ENCODE measurements around the gene CTIF. TPM values are rescaled to one million over a fixed set of nuclear protein-coding genes. Genes with fewer than 3 reads are reported as not detected.

The CTIF gene
- total RNA-seq, 1 donor from 2014 or later = 24.9 TPM

GRCh38 chr18:48783616-48784520, 245.0 kb downstream of the CTIF start:
- no peak for DNase-seq (ENCODE audit: low read depth)

- no peak for DNase-seq (ENCODE audit: low read depth)
These were observed 245.8 kb downstream of the CTIF start for GRCh38 chr18:48784656-48785055.

DNA sequence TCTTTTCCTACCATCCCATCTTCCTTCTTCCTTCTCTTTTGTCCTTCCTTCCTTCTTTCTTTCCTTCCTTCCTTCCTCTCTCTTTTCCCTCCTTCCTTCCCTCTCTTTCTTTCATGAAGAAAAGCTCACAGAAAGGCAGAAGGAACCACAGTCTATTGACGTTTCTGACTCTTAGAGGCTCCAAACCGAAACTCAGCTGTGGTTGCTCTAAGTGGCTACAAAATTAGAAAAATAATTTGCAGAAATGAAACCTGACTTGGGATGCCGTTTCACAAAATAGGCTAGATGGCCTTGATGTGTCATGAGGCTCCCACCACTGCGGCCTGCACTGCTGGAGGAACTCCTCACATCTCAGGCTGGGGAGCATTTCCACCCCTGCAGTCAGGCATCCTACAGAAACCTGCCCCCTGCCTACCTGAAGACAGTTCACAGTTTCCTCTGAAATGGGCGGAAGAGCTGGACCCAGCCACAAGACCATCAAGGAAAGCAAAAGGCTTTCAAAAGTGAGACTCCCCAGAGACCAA, 246.3 kb downstream of the CTIF start:
- no peak for DNase-seq (ENCODE audit: low read depth)

- no peak for DNase-seq (ENCODE audit: low read depth)
These were observed 247.1 kb downstream of the CTIF start for GRCh38 chr18:48785736-48786454.

GRCh38 chr18:48786455-48787202, 247.8 kb downstream of the CTIF start:
- DNase-seq (ENCODE audit: low read depth) = peak; percentile 74

GRCh38 chr18:48787203-48788151, 248.6 kb downstream of the CTIF start:
- no peak for DNase-seq (ENCODE audit: low read depth)

- DNase-seq (ENCODE audit: low read depth) = no peak
These were observed 249.5 kb downstream of the CTIF start for GRCh38 chr18:48788373-48788772.

DNA sequence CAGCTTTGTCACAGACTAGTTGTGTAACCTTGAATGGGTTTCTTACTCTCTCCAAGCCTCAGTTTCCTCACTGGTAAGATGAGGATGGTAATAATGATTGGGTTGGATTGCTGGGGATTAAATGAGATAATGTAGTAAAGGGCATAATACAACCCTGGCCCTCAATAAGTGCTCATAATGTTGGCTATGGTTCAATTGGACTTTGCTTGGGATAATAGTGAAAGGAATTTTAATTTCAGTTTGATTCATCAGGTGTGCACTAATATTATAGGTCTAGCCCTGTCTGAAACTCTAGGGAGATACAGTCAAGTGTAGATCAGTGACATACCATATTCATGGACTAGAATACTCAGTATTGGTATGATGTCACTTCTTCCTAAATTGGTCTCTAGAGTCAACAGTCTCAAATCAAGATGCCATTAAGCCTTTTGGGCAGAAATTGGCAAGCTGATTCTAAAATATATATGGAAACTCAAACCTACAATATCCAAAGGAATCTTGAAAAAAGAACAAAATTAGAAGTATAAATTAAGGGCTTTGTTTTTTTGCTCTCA, 250.5 kb downstream of the CTIF start:
- DNase-seq (ENCODE audit: low read depth) = no peak

DNA sequence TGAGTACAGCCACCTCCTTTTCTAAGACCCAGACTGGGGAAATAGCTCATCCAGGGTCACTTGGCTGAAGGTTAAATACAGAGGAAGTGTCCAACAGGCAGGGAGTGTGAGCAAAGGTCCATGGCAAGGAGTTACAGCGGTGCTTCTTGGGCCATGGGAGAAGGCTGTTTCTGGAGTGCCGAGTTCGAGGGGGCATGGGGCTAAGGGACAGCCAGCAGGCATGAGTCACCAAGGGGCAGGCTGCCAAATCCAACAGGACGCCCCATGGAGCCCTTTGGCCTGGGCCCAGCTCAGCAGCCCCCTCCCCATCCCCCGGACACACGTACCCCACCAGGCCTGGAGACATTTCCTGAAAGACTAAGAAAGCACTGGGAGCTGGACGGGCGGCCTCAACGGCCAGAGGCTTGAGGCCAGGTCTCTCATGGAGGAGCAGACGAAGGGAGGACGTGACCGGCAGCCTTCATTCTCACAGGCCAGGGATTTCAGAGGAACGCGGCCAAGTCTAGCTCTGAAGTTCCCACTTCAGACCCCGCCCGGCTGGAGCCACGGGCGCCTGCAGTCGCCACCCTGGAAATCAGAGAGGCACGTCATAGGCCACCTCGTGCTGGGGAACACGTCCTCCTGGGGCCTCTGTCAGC, 251.5 kb downstream of the CTIF start:
- no peak for DNase-seq (ENCODE audit: low read depth)

- no peak for DNase-seq (ENCODE audit: low read depth)
These were observed 252.2 kb downstream of the CTIF start for GRCh38 chr18:48790869-48791635.

DNA sequence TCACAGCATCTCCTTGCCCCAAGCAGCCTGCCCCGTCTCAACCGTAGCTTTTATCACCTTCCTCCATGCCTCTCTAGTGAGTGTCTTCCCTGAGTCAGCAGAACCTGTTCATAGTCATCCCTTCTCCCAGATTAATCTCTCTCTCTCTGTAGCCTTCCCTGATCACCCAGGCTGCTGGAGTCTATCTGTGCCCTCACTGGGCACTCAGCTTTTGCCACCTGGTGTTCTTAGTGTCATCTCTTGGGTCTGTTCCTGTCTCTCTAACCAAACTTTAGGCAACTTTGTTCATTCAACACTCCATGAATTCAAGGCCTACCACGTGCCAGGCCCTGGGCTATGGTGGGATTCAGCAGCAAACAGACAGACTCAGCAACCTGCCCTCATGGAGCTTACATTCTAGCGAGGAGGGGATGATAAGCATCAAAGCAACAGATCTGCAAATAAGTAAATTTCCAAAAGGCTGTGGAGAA, 252.8 kb downstream of the CTIF start:
- no peak for DNase-seq (ENCODE audit: low read depth)

- no peak for DNase-seq (ENCODE audit: low read depth)
These were observed 253.3 kb downstream of the CTIF start for GRCh38 chr18:48792141-48792540.

DNA sequence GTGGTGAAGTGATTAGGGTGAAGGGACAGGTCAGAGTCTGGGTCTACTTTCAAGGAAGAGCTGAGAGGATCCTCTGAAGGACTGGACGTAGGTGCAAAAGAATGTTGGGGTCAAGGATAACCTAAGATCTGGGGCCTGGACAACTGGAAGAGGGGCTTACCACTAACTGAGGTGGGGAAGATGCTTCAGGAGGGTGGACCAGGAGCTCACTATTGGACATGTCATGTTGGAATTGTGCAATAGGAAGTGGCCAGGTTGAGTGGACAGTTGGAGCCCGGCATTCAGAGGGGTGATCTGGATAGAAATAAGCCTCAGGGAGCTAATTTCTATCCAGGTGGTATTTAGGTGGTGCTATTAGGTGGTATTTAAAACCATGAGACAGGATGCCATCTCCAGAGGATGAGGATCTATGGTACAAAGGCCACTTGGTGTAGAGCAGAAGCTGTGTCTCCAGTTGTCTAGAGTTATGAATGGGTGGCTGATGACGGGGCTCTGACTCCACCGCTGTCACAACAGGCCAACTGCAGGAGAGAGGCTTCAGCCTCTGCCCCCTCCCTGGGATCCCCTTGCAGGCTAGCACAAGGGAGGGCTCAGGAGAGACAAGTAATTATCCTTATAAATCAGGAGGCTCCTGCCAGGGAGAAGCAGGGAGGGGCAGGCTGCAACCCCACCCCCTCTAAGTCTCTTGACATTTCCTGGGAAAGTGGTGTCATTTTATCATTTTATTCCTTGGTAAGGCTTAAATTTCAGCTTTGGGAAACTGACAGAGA, 254.0 kb downstream of the CTIF start:
- DNase-seq (ENCODE audit: low read depth) = no peak

- no peak for DNase-seq (ENCODE audit: low read depth)
These were observed 255.6 kb downstream of the CTIF start for GRCh38 chr18:48794251-48794970.

DNA sequence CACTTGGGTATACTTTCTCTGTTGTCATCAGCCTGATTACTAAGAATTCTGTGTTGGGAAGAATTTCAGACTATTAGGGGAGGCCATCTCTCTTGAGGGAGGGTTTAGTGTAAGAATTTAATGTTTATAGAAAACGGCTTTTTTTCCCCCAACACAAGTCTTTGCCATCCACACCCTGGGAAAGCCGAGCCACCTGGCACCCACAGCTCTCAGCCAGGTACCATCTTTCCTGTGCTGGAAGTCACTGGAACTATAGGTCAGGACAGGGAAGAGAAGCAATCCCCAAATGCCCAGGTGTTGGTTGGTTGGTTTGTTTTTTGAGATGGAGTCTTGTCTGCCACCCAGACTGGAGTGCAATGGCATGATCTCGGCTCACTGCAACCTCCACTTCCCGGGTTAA, 256.9 kb downstream of the CTIF start:
- no peak for DNase-seq (ENCODE audit: low read depth)

- DNase-seq (ENCODE audit: low read depth) = no peak
These were observed 257.8 kb downstream of the CTIF start for GRCh38 chr18:48796491-48797205.

Data from myocyte (in vitro differentiated cells).